Measurements from ENCODE around the gene HDLBP. TPM values are rescaled to one million over a fixed set of nuclear protein-coding genes. Genes with fewer than 3 reads are reported as not detected.

HDLBP gene
- total and polyA plus RNA-seq, 2 experiments from 2014 or later = 230 to 306 TPM

GRCh38 chr2:241182126-241182525 is 133.3 kb downstream of the HDLBP start:
- no peak overlapping the region for H3K27ac Mint-ChIP-seq
- TF ChIP-seq ZNF331 (CRISPR knock-in tag; IDR thresholded peaks at IDR 0.05; ENCODE audit: low read depth) = no peak
- TF ChIP-seq CREB1 (CRISPR knock-in tag; IDR thresholded peaks at IDR 0.05; ENCODE audit: low read depth) = no peak
- no peak for TF ChIP-seq EZH2 (IDR thresholded peaks at IDR 0.05; ENCODE audit: low read depth, unreplicated experiment)
- TF ChIP-seq NANOG (IDR thresholded peaks at IDR 0.05; ENCODE audit: borderline replicate concordance) = no peak
- TF ChIP-seq EZH2phosphoT487 (IDR thresholded peaks at IDR 0.05; ENCODE audit: unreplicated experiment) = no peak
- H3K36me3 ChIP-seq (ENCODE audit: insufficient read depth) = no peaks in the 10 kb centered on the region

GRCh38 chr2:241180495-241180894 is 135.0 kb downstream of the HDLBP start:
- peak; percentile 93 for DNase-seq (ENCODE audit: low spot score)
- ATAC-seq = peak; percentile 100
- H3K4me2 ChIP-seq = no peak overlapping the region
- Mint-ChIP-seq H3K9me3 (no peaks in the 10 kb centered on the region), H3K4me1 (peaks cover 13% of the 10 kb centered on the region; the same call in 2 of the 3 replicates), H3K27me3 (ENCODE audit: insufficient read depth, low read depth, poor library complexity) (peaks cover 5% of the 10 kb centered on the region), H3K36me3 (ENCODE audit: low read depth) (peaks cover under 1% of the 10 kb centered on the region; the same call in 1 of the 3 replicates), H3K27ac (no peak overlapping the region), H3K4me3 (no peak overlapping the region)
- no peaks in the 10 kb centered on the region for H3K9me2 ChIP-seq (ENCODE audit: insufficient read depth)
- H2AFZ ChIP-seq = no peak overlapping the region
- no peak overlapping the region for H3K27ac ChIP-seq (ENCODE audit: low read depth)
- TF ChIP-seq EZH2 (IDR thresholded peaks at IDR 0.05; ENCODE audit: low read depth, unreplicated experiment) (no peak), ZNF462 (CRISPR knock-in tag; IDR thresholded peaks at IDR 0.05) (no peak), CTCF (conservative IDR thresholded peaks at IDR 0.05; ENCODE audit: low read depth in 2 of 2) (peak; percentile 50 to 66), CREB1 (CRISPR knock-in tag; IDR thresholded peaks at IDR 0.05; ENCODE audit: low read depth) (0 out of 2 replicates have a peak, but pooled peaks have one; percentile 8)
- H4K20me1 ChIP-seq (replicated peaks; ENCODE audit: insufficient read depth) = no peaks in the 10 kb centered on the region
- no peaks in the 10 kb centered on the region for H3K27me3 ChIP-seq (ENCODE audit: insufficient read depth)
- H3K79me2 ChIP-seq (replicated peaks; ENCODE audit: insufficient read depth) = no peaks in the 10 kb centered on the region
- H3K4me3 ChIP-seq = no peak overlapping the region
- H3K36me3 ChIP-seq (ENCODE audit: insufficient read depth) = no peaks in the 10 kb centered on the region
- no peaks in the 10 kb centered on the region for H3K4me1 ChIP-seq (ENCODE audit: insufficient read depth)
- H3F3A ChIP-seq (replicated peaks; ENCODE audit: low read depth) = no peaks in the 10 kb centered on the region

More at GRCh38 chr2:241182126-241182525, 133.3 kb downstream of the HDLBP start:
- peaks cover 16% of the 10 kb centered on the region for H3K4me1 Mint-ChIP-seq
- no peak overlapping the region for H2AFZ ChIP-seq
- H3K79me2 ChIP-seq (replicated peaks; ENCODE audit: insufficient read depth) = no peaks in the 10 kb centered on the region
- H3K27me3 ChIP-seq (ENCODE audit: insufficient read depth) = no peaks in the 10 kb centered on the region
- no peak overlapping the region for H3K4me2 ChIP-seq
- no peak overlapping the region for H3K4me3 ChIP-seq
- no peak overlapping the region for H3K27ac ChIP-seq (ENCODE audit: low read depth)
- H4K20me1 ChIP-seq (replicated peaks; ENCODE audit: insufficient read depth) = no peaks in the 10 kb centered on the region
- peaks cover 7% of the 10 kb centered on the region for H3K27me3 Mint-ChIP-seq (ENCODE audit: insufficient read depth, low read depth, poor library complexity)
- no peaks in the 10 kb centered on the region for H3F3A ChIP-seq (replicated peaks; ENCODE audit: low read depth)
- no peaks in the 10 kb centered on the region for H3K9me2 ChIP-seq (ENCODE audit: insufficient read depth)
- H3K4me3 Mint-ChIP-seq = no peak overlapping the region
- ATAC-seq (no peak), DNase-seq (ENCODE audit: low spot score) (no peak)
- no peaks in the 10 kb centered on the region for H3K9me3 Mint-ChIP-seq
- H3K36me3 Mint-ChIP-seq (ENCODE audit: low read depth) = no peaks in the 10 kb centered on the region
- no peaks in the 10 kb centered on the region for H3K4me1 ChIP-seq (ENCODE audit: insufficient read depth)
